Stimulated activated CD4-positive, alpha-beta T cell treated with anti-CD3 and anti-CD28 coated beads, Interleukin-12 subunit alpha, Interleukin-12 subunit beta, amount 100 ng/mL, for 48 hours (primary cell): ENCODE measurements around the gene ZCCHC8.
"Not testable (repeated sequence)": the region's sequence is repeated elsewhere in the genome, so short reads cannot be mapped to it uniquely, and the experiment has no call there.

Experiments used
- DNase-seq, 3 donors: peaks; one replicate each; pipeline ENCODE4 v3.0.0-alpha.2; 2020; ENCODE audit warnings: low read depth in 2 of 3, low spot score in 1 of 3

ZCCHC8 gene

DNA sequence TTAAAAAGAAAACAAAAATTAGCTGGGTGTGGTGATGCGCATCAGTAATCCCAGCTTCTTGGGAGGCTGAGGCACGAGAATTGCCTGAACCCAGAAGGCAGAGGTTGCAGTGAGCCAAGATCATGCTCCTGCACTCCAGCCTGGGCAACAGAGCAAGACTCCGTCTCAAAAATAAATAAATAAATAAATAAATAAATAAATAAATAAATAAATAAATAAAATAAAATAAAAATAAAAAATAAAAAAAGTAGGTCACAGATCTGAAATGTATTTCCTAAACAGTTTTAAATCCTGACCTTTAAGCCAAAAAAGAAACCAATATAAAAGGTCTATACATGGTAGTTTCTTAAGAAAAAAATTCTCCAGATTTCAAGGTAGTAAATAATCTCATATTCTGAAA, 12.3 kb upstream of the ZCCHC8 start:
- not testable (repeated sequence) for DNase-seq

DNA sequence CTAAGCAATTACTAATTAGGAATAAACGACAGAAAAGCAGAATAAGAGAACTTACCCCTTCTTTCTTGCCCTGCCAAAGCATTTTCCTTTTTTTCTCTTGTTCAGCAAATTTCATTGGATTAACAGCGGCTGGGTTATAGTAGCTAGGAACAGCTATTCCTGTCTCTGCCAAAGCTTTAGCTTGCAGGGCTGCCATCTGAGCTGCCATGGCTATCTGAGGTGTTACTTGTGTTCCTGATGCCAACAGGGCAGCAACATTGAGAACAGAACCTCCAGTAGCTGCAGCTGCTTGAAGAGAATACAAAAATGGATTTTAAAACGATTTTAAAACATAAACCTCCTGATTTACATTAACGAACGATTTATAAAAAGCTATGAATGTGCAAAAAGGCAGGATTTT, 7.4 kb upstream of the ZCCHC8 start:
- no peak for DNase-seq

DNA sequence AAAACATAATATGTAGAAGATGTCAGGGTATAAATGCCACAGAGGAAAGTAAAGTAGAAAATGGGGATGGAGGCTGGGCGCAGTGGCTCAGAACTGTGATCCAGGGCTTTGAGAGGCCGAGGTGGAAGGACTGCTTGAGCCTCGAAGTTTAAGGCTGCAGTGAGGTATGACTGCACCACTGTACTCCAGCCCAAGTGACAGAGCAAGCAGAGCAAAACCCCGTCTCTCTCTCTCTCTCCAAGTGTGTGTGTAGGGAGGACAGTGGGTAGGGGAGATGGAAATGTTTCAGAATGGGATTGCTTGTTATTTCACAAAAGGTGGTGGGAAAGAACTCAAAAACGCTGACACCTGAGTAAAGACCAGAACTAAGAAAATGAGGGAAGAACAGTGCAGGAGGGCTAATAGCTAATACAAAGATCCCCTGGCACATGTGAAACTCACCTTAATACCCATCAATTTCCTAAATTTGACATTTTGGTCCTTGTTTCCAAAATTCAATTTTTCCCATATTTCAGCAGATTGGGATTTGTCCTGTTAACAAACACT, 5.7 kb upstream of the ZCCHC8 start:
- no peak for DNase-seq

- no peak for DNase-seq
These were observed 4.8 kb upstream of the ZCCHC8 start for GRCh38 chr12:122505419-122506051.

GRCh38 chr12:122503783-122504590, 3.3 kb upstream of the ZCCHC8 start:
- DNase-seq, result no peak

DNA sequence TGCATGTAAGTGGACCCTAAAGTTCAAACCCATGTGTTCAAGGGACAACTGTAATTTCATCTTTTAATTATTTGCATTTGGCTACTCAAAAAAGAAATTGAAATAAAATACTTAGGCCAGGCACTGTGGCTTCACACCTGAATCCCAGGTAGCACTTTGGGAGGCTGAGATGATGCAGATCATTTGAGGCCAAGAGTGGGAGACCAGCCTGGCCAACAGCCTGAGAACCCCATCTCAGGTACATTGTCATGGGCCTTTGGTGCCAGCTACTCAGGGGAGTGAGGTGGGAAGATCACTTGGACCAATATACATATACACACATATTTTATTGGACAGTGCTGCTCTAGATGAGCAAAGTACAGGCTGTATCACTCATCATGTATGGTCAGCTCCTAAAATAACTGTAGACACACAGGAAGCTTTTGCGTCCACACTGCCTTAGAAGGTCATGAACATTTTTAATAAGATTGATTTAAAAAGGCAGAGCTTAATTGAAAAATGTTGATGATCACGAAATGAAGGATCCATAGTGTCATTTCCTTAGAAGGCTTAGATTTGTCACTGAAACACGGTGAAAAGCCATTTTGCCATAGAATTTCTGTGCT, 2.5 kb upstream of the ZCCHC8 start:
- no peak for DNase-seq

- no peak for DNase-seq
These were observed 807 bp upstream of the ZCCHC8 start for GRCh38 chr12:122501489-122501989.

GRCh38 chr12:122499991-122500684, 594 bp downstream of the ZCCHC8 start:
- peak in 2 of 3 donors; percentile 21 to 34 for DNase-seq

- DNase-seq, result no peak
These were observed 5.5 kb downstream of the ZCCHC8 start for GRCh38 chr12:122495258-122495657.

DNA sequence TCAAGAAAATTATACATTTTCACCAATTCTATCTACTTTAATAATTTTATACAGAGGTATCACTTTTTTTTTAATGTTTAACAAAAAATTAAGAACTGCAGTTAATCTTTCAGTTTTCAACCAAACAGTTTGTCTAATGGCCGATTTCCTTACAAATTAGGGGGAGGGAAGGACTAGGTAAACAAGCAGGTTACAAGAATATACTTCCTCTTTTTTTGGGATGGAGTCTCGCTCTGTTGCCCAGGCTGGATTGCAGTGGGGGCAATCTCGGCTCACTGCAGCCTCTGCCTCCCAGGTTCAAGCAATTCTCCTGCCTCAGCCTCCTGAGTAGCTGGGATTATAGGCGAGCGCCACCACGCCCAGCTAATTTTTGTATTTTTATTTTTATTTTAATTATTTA, 7.5 kb downstream of the ZCCHC8 start:
- DNase-seq, result not testable (repeated sequence)

DNA sequence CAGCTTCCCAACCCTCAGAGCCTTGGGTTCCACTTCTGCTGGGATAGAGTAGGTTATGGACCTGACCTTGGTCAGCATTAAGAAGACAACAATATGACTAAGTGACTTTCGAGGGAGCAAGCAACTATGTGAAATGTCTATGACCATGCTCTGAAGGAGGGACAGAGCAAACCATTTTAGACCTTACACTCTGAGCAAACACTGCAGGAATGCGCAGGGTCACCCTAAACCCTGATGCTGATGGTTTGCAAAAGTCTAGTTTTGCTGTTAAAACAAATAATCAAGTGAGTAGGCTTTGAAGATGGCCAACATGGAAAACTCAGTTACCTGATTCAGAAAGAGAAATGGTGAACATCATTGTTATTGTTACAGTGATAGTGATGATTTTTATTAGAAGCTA, 8.7 kb downstream of the ZCCHC8 start:
- no peak for DNase-seq

DNA sequence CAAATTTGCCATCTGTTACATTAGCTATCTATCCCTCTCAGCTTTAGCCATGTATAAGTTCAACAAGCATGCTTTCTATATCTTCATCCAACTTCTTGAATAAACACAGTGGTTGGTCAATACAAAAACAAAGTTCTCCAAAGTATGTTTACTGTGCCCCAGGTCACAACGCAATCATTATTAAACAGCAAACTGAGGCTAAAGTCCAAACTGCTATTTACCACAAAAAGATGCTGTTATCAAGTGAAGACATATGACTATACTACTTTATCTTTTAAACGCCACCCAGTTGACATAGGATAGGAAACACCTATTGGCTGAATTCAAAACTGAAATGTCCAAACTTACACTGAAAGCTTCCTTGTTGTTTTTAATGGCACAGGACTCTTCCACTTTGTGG, 11.7 kb downstream of the ZCCHC8 start:
- no peak for DNase-seq

GRCh38 chr12:122487807-122488206, 12.9 kb downstream of the ZCCHC8 start:
- DNase-seq, result not testable (repeated sequence)

GRCh38 chr12:122486805-122487426, 13.8 kb downstream of the ZCCHC8 start:
- no peak for DNase-seq

- DNase-seq, result not testable (repeated sequence)
These were observed 14.4 kb downstream of the ZCCHC8 start for GRCh38 chr12:122486360-122486759.

GRCh38 chr12:122484385-122484784, 16.3 kb downstream of the ZCCHC8 start:
- DNase-seq, result not testable (repeated sequence)

- DNase-seq, result no peak
These were observed 16.8 kb downstream of the ZCCHC8 start for GRCh38 chr12:122483969-122484368.

- no peak for DNase-seq
These were observed 18.9 kb downstream of the ZCCHC8 start for GRCh38 chr12:122481861-122482260.

GRCh38 chr12:122480753-122481152, 20.0 kb downstream of the ZCCHC8 start:
- no peak for DNase-seq

DNA sequence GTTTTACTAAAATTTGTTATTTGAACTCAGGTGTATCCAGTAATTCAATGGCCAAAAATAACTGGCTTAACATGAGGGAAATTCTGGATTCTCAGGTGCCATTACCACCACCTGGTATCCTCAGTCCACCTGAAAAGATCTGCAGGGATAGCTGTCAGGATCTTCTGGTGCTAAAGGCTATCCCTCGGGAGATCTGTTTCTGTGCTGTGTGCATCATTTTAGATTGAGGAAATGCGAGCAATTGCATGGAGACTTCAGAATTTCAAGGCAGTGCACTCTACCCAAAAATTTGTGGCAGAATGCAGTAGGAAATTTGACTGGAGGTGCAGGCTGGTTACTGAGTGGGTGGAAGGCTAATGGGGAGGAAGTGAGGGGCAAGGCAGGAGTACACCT, 26.4 kb downstream of the ZCCHC8 start:
- DNase-seq, result no peak
